ENCODE data around the gene C1QTNF1. TPM values are rescaled to one million over a fixed set of nuclear protein-coding genes. Genes with fewer than 3 reads are reported as not detected.

The C1QTNF1 gene
- total RNA-seq, 1 experiment from 2014 or later, result 6.3 TPM

DNA sequence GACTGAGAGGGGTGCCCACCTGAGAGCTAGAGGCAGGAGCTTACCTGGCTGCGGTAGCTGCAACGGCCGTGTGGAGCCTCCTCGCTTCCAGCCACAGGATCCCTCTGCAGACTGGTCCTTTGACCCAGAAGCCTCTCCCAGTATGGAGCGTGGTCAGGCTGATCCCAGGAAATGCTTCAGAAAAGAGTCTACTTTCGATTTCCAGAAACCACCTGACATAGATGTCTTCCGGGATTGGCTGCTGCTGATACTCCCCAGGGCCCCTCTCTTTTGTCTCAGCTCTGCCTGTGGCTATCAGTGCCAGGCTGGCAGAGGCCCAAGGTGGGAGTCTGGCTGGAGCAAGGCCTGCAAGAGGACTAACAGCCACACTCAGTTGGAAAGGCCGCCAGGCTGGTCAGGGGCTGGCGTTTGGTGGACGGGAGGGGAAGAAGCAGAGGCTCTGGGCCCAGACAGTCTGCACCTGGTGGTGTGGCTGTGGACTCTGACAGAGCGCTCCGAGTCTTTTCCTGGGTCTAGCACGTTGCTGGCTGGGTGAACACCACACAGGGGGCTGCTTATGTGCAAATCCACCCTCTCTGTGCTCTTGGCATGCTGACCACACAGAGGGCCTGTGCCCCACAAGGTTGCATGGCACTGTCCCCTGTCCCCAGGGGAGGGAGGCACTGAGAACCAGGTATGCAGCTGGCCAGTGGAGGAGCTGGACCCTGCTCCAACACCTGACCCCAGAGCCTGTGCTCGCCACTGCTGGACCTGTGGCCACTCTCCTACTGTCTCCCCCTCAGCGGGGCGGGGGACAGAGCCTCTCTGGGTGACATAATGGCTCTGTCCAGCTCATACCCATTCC is 44.0 kb upstream of the C1QTNF1 start, which contains the start of gene LGALS3BP:
Gene LGALS3BP, minus strand, starts transcription at position 144 of the 844 bp plus-strand sequence. CDS start 2,732 bp downstream, outside the sequence.
- Histone ChIP-seq H3K27me3 (replicated peaks; ENCODE audit: insufficient read depth, low read depth, low read length, poor library complexity) (no peaks in the 10 kb centered on the region), H3K36me3 (ENCODE audit: insufficient read depth, low read length, poor library complexity, severe bottlenecking) (peaks cover 13% of the 10 kb centered on the region), H3K27ac (ENCODE audit: low read depth, low read length, poor library complexity, severe bottlenecking) (peak within 1 kb of the TSS; percentile 71), H3K4me1 (ENCODE audit: insufficient read depth, low read length, poor library complexity, severe bottlenecking) (peaks cover 36% of the 10 kb centered on the region), H3K9me3 (ENCODE audit: low read depth, low read length, poor library complexity, severe bottlenecking) (no peaks in the 10 kb centered on the region), H3K4me3 (ENCODE audit: low read depth, low read length, poor library complexity, severe bottlenecking) (peak within 1 kb of the TSS; percentile 61)
- intact Hi-C loops (cut with micrococcal nuclease; ENCODE audit: unreplicated experiment), result no loop called here
- CTCF ChIA-PET, result interaction anchor here (0.8 kb wide), 1 partner anchor 9 kb away, joined by 3 read pairs; no protein-coding TSS in a partner anchor
- TF ChIP-seq EZH2 (IDR thresholded peaks at IDR 0.05; ENCODE audit: borderline replicate concordance, low read depth, low read length, poor library complexity, severe bottlenecking) (no peak), CTCF (conservative IDR thresholded peaks at IDR 0.05; ENCODE audit: low read depth, low read length) (no peak)
- peak; percentile 94 for DNase-seq (ENCODE audit: low spot score)
- no TSS peak for BruUV-seq (replicated peaks)
- POLR2A ChIA-PET (ENCODE audit: low non-redundant PET), result interaction anchor here (0.6 kb wide), 1 partner anchor 398 kb away, joined by 8 read pairs; no protein-coding TSS in a partner anchor

DNA sequence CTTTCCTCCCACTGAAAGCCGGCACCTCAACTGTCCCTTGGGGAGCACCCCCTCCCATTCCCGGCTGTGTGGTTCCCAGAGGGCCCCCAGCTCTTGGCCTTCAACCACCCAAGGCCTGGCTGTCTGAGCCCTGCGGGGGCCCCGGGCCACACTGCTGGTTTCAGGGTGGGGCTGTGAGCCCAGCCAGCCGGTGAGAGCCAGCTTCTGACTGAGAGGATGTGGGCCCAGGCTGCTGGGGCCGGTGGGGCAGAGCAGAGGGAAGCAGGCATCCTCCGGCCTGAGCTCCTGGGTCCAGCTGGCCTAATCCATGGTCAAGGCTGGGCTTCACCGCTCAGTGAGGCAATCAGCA is 43.4 kb upstream of the C1QTNF1 start:
- H3K4me1 ChIP-seq (ENCODE audit: insufficient read depth, low read length, poor library complexity, severe bottlenecking), result peaks cover 30% of the 10 kb centered on the region
- intact Hi-C loops (cut with micrococcal nuclease; ENCODE audit: unreplicated experiment), result no loop called here
- TF ChIP-seq EZH2 (IDR thresholded peaks at IDR 0.05; ENCODE audit: borderline replicate concordance, low read depth, low read length, poor library complexity, severe bottlenecking), result no peak
- TF ChIP-seq CTCF (conservative IDR thresholded peaks at IDR 0.05; ENCODE audit: low read depth, low read length), result no peak
- H3K27me3 ChIP-seq (replicated peaks; ENCODE audit: insufficient read depth, low read depth, low read length, poor library complexity), result no peaks in the 10 kb centered on the region
- H3K9me3 ChIP-seq (ENCODE audit: low read depth, low read length, poor library complexity, severe bottlenecking), result no peaks in the 10 kb centered on the region
- H3K36me3 ChIP-seq (ENCODE audit: insufficient read depth, low read length, poor library complexity, severe bottlenecking), result peaks cover 13% of the 10 kb centered on the region
- BruUV-seq (replicated peaks), result no TSS peak
- ChIA-PET CTCF (no interaction called here), POLR2A (ENCODE audit: low non-redundant PET) (no interaction called here)
- peak overlapping the region; percentile 71 for H3K27ac ChIP-seq (ENCODE audit: low read depth, low read length, poor library complexity, severe bottlenecking)
- no peak overlapping the region for H3K4me3 ChIP-seq (ENCODE audit: low read depth, low read length, poor library complexity, severe bottlenecking)
- no peak for DNase-seq (ENCODE audit: low spot score)

- CTCF ChIA-PET, result interaction anchor here (0.5 kb wide), 1 partner anchor 116 kb away, joined by 5 read pairs; no protein-coding TSS in a partner anchor
- intact Hi-C loops (cut with micrococcal nuclease; ENCODE audit: unreplicated experiment), result no loop called here
- no peak for DNase-seq (ENCODE audit: low spot score)
- Histone ChIP-seq H3K9me3 (ENCODE audit: low read depth, low read length, poor library complexity, severe bottlenecking) (no peaks in the 10 kb centered on the region), H3K27me3 (replicated peaks; ENCODE audit: insufficient read depth, low read depth, low read length, poor library complexity) (no peaks in the 10 kb centered on the region), H3K4me1 (ENCODE audit: insufficient read depth, low read length, poor library complexity, severe bottlenecking) (peaks cover 28% of the 10 kb centered on the region), H3K36me3 (ENCODE audit: insufficient read depth, low read length, poor library complexity, severe bottlenecking) (peaks cover 8% of the 10 kb centered on the region), H3K27ac (ENCODE audit: low read depth, low read length, poor library complexity, severe bottlenecking) (peak overlapping the region; percentile 71), H3K4me3 (ENCODE audit: low read depth, low read length, poor library complexity, severe bottlenecking) (no peak overlapping the region)
- TF ChIP-seq CTCF (conservative IDR thresholded peaks at IDR 0.05; ENCODE audit: low read depth, low read length) (no peak), EZH2 (IDR thresholded peaks at IDR 0.05; ENCODE audit: borderline replicate concordance, low read depth, low read length, poor library complexity, severe bottlenecking) (no peak)
- POLR2A ChIA-PET (ENCODE audit: low non-redundant PET), result no interaction called here
- BruUV-seq (replicated peaks), result no TSS peak
Observed at GRCh38 chr17:78981010-78981888, 42.7 kb upstream of the C1QTNF1 start.
